ENCODE measurements around the gene GFM1. TPM values are rescaled to one million over a fixed set of nuclear protein-coding genes. Genes with fewer than 3 reads are reported as not detected.

GFM1 gene
- total and polyA plus RNA-seq, 2 donors (not counting 3 experiments of a cell fraction or from before 2014, with no cell fraction given) = 14.9 to 68.6 TPM

DNA sequence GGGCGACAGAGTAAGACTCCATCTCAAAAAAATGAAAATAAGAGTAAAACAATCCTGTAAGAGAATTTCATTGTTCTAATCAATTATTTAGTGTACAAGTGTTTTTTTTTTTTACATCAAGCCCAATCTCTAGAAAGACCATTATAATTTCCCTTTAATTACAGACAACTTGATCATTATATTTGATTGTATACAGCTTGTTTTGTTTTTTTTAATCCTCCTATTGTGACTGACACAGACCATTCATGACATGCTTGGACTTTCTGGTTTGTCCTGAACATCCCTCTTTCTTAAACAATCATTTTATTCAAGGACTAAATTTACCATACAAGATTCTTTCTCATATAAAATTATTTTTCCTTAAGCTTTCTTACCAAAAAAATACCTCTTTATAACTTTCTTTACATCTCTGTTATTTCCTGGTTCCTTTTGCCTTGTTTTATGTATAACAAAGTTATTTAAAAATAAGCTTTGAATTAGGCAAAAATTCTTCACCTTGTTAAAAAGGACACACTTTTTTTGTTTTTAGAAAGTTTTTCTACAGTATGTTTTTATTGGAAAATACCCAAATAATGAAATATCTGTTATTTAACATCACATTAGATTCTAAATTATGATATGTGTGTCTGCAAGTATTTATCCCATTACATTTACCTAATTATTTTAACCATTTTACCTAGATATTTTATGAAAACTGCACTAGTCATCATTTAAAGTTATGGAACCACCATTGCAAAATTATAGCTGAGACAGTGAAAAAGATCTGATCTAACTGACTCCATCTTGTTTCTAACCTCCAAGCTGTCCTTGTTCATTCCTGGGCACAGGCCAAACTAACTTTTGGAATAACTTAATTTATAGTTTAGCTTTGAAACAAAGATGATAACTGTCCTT is 26.1 kb upstream of the GFM1 start:
- Histone ChIP-seq H3K36me3 (ENCODE audit: control insufficient read depth in 2 of 2, extremely low read depth in 1 of 2, insufficient read depth in 2 of 2, low read length in 2 of 2) (no peaks in the 10 kb centered on the region), H3K27ac (ENCODE audit: insufficient read depth, low read depth, low read length) (no peak overlapping the region), H3K4me2 (ENCODE audit: insufficient read depth, low read length) (no peak overlapping the region), H4K20me1 (replicated peaks; ENCODE audit: control insufficient read depth, extremely low read depth, insufficient read depth, low read length) (no peaks in the 10 kb centered on the region), H3K4me1 (ENCODE audit: control insufficient read depth, extremely low read depth, insufficient read depth, low read length) (no peaks in the 10 kb centered on the region), H3K4me3 (replicated peaks in 1 of 3; ENCODE audit: insufficient read depth in 1 of 3, low read depth in 1 of 3, low read length in 3 of 3) (no peak overlapping the region), H3K9me3 (replicated peaks; ENCODE audit: control insufficient read depth, insufficient read depth, low read length) (no peaks in the 10 kb centered on the region), H3K9me1 (replicated peaks; ENCODE audit: control insufficient read depth, extremely low read depth, insufficient read depth, low read length) (no peaks in the 10 kb centered on the region), H3K9ac (replicated peaks; ENCODE audit: extremely low read depth, insufficient read depth, low read length) (no peak overlapping the region), H3K79me2 (ENCODE audit: control insufficient read depth, insufficient read depth, low read length) (no peaks in the 10 kb centered on the region), H2AFZ (ENCODE audit: low read depth, low read length) (no peak overlapping the region), H3K27me3 (ENCODE audit: control insufficient read depth in 2 of 2, insufficient read depth in 2 of 2, low read length in 2 of 2) (no peaks in the 10 kb centered on the region)
- no TSS peak for BruUV-seq (replicated peaks)
- intact Hi-C loops (cut with micrococcal nuclease) = no loop called here
- ChIA-PET CTCF (interaction anchor here (0.9 to 1.1 kb wide), 2 partner anchors 8 to 16 kb away, joined by 3 read pairs; no protein-coding TSS in a partner anchor), POLR2A (no interaction called here)
- dilution Hi-C loops (cut with MboI; ENCODE audit: extremely low pct_ligation_motif_present, low sequenced_read_pairs) = no loop called here
- FAIRE-seq = no peak
- no peak for DNase-seq (ENCODE audit: low read depth, low spot score)
- no peak for TF ChIP-seq GATA2 (IDR thresholded peaks at IDR 0.05; ENCODE audit: insufficient read depth, insufficient read length, low read depth, low read length)
- no peak for TF ChIP-seq EZH2 (IDR thresholded peaks at IDR 0.05; ENCODE audit: borderline replicate concordance, low read depth, low read length, severe bottlenecking)
- TF ChIP-seq JUN (IDR thresholded peaks at IDR 0.05; ENCODE audit: borderline replicate concordance, insufficient read depth, insufficient read length, low read depth) = no peak
- TF ChIP-seq FOS (IDR thresholded peaks at IDR 0.05; ENCODE audit: borderline replicate concordance, insufficient read depth, low read length) = no peak
- TF ChIP-seq MYC (IDR thresholded peaks at IDR 0.05; ENCODE audit: low read depth, low read length) = no peak
- no peak for TF ChIP-seq POLR2A (IDR thresholded peaks at IDR 0.05; ENCODE audit: low read depth, low read length)
- TF ChIP-seq, protein P1, sequence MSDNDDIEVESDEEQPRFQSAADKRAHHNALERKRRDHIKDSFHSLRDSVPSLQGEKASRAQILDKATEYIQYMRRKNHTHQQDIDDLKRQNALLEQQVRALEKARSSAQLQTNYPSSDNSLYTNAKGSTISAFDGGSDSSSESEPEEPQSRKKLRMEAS (IDR thresholded peaks at IDR 0.05; ENCODE audit: insufficient read depth, insufficient read length) = no peak
- TF ChIP-seq POLR2AphosphoS5 (IDR thresholded peaks at IDR 0.05; ENCODE audit: insufficient read depth, low read depth, low read length) = no peak
- TF ChIP-seq, protein P2, sequence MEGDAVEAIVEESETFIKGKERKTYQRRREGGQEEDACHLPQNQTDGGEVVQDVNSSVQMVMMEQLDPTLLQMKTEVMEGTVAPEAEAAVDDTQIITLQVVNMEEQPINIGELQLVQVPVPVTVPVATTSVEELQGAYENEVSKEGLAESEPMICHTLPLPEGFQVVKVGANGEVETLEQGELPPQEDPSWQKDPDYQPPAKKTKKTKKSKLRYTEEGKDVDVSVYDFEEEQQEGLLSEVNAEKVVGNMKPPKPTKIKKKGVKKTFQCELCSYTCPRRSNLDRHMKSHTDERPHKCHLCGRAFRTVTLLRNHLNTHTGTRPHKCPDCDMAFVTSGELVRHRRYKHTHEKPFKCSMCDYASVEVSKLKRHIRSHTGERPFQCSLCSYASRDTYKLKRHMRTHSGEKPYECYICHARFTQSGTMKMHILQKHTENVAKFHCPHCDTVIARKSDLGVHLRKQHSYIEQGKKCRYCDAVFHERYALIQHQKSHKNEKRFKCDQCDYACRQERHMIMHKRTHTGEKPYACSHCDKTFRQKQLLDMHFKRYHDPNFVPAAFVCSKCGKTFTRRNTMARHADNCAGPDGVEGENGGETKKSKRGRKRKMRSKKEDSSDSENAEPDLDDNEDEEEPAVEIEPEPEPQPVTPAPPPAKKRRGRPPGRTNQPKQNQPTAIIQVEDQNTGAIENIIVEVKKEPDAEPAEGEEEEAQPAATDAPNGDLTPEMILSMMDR (IDR thresholded peaks at IDR 0.05; ENCODE audit: extremely low read depth in 1 of 2, insufficient read depth in 1 of 2, low read depth in 1 of 2, low read length in 2 of 2) = no peak

Data from endothelial cell of umbilical vein (primary cell).